ENCODE measurements around the gene FRMD4B.

Gene FRMD4B

DNA sequence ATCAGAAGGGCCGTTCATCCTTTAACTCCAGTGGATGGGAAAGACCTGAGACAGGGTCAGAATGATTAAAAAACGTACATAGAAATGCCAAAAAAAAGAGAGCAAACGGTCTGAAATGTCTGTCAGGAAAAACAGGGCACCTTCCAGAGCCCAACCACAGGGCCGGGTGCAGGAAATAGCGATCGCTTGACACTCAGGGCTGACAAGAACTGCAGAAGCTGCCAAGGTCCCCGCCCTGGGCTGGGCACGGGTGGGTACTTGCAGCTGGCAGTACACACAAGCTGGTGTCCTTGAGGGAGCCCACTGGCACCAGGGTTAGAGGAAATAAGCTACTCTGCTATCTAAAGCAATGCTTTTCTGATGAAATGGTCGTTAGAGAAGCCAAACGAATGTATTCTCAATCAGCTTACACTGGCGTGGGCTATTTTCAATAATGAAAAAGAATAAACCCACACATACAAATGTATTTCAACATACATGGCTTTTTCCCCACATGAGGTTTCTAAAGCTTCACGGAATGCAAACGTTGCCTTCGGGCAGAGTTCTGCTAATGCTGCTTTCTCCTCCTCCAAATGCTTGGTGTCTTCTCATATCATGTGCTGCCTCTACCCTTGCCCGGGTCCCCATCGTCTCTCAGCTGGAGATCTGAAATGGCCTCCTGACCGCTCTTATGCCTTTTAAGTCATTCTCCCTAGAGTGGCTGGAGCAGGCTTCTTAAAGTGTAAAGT, 15.6 kb downstream of the FRMD4B start:
- intact Hi-C loops (cut with DNase I), result no loop called here
- peak; percentile 32 to 94 (median 59) for DNase-seq

DNA sequence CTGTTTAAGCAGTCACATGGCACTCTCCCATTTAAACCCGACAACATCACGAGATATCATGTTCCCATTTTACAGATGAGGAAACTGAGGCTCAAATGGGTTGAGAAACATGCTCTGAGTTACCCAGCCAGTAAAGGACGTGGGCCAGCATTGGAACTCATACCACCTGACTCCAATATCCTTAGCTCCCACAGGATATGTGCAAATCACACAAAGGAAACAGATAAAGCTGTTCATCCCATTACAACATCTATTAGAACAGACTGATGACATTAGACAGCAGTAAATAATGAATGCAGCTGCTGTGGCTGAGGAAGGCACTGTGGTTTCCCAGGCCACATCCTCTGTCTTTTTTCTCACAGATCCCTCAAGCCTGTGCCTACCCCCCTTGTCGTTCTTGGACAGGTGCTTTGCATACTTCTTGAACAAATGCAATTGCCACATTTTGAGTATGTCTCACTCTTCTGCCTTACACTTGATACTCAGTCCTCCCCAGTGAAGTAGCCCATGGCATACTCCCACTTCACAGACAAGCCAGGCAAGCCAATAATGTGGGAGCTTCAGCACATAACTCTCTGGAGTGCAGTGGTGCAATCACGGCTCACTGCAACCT, 17.7 kb downstream of the FRMD4B start:
- intact Hi-C loops (cut with DNase I), result no loop called here
- no peak for DNase-seq

- intact Hi-C loops (cut with DNase I), result no loop called here
- no peak for DNase-seq
Observed at GRCh38 chr3:69367586-69367985, 18.3 kb downstream of the FRMD4B start.

DNA sequence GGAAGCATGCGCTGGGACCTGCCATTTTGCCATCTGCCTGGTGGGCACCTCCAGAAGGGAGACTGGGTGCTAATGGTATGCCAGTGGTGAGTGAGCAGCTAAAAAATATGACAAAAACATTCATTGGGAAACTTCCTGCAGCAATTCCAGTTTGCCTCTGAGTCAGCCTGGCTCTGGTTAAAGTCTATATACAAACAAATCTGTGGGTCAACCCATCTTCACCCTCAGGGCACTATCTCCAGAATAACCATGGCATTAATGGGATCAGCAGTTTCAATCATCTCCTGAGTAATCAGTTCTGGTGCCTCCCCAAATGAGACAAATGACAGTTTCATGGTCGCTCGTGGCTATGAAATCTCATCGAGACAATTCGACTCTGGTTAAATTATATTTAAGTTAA, 21.5 kb downstream of the FRMD4B start:
- DNase-seq, result no peak
- intact Hi-C loops (cut with DNase I), result no loop called here

GRCh38 chr3:69360690-69361089, 25.2 kb downstream of the FRMD4B start:
- intact Hi-C loops (cut with DNase I), result no loop called here
- no peak for DNase-seq

GRCh38 chr3:69359916-69360315, 26.0 kb downstream of the FRMD4B start:
- no peak for DNase-seq
- intact Hi-C loops (cut with DNase I), result no loop called here

- no peak for DNase-seq
- intact Hi-C loops (cut with DNase I), result no loop called here
Observed at GRCh38 chr3:69359339-69359893, 26.5 kb downstream of the FRMD4B start.

DNA sequence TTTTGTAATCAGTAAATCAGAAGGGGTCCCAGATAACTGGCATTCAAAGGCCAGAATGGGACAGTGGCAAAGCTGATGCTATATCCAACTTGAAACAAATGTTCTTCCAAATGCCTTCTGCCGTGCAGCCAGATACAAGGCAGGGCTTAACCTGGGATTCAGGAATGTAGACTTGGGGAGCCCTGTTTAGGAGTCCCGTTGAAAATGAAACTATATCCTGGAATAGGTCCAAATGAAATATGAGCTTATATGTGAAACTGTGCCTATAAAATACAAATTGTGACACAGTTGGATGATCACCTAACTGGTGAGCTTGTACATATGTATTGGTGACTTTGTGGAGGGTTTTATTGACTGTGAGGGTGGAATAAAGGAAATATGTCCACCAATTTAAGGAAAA, 28.7 kb downstream of the FRMD4B start:
- intact Hi-C loops (cut with DNase I), result no loop called here
- no peak for DNase-seq

DNA sequence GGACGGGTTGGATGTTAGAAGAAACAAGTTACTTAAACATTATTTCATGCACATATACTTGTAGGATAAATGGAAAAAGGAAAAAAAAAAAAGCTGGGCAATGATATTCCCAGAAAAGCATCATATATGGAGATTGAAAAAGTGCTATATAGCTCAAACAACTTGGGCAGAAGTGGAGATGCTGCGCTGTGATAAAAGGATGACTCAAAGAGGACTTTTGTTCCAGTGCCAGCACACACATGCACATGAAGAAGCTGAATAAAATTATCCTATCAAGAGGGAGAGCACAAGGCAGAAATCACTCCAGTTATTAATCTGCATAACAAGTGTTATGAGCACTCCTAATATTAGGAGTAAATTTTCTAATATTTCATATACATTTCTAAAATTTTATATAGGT, 30.9 kb downstream of the FRMD4B start:
- no peak for DNase-seq
- intact Hi-C loops (cut with DNase I), result no loop called here

DNA sequence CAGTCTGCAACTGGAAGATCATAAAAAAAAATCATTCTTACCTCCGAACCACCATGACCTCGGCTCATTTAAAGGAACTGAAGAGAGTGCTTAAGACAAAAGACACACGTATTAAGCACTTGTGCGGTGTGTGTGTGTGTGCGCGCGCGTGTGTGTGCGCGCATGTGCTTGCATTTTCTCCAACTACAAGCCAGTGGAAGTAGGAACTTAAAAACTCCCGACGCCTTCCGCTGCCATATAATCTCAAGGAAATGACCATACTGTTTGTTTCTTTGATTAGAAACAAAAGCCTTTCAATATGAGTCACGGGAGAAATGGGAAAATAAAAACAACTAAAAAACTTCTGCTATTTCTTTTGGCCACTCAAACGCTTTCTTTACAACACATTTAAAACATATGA, 32.4 kb downstream of the FRMD4B start:
- DNase-seq, result no peak
- intact Hi-C loops (cut with DNase I), result no loop called here

DNA sequence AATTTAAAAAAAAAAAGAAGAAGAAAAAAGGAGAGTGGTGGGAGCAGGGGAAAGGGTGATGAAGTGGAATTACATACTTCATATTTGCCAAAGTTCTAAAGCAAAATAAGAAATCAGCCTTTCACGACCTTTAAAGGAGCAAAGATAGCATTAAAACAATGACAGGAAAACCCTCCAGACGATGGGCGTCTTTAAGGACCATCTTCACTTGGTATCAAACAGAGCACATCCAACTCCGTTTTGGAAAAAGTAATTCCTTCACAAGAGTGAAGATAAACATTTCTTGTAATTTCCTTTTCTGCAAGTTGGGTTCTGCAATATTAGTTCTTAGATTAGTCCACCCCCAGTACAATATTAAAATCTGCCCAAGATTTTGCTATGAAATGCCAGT, 32.8 kb downstream of the FRMD4B start:
- no peak for DNase-seq
- intact Hi-C loops (cut with DNase I), result no loop called here

DNA sequence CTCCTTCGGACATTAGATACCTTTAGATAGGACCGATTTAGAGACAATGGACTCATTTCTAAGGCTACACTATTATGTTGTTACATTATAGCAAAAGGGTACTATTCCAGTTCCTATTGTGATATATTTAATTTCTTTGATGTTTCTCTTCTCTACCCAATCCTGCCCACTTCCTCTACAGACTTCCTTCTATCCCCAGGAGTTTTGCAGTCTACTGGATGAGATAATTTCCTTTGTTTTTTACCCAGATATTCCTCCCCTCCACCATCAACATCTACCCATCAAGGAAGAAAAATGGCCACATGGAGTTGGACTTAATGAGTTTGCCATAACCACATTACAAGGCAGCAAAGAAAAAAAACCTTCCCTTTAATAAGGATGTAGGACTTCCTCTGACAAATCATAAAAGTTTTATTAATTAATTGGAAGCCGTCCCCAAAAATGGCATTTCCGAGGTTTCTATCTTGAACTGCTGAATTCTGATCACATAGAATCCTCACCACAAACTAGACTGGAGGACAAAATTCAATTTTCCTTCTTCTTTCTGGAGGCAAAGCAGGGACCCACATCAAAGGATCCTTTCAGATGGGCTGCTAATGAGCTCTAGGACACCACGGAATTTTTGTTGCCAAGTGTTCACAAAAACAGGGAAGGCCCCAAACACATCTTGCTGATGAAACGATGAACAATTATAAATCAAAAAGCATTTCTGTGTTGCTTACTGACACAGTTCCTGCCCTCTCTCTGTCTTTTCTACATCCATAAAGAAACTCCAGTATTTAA, 33.4 kb downstream of the FRMD4B start:
- intact Hi-C loops (cut with DNase I), result no loop called here
- DNase-seq, result no peak

DNA sequence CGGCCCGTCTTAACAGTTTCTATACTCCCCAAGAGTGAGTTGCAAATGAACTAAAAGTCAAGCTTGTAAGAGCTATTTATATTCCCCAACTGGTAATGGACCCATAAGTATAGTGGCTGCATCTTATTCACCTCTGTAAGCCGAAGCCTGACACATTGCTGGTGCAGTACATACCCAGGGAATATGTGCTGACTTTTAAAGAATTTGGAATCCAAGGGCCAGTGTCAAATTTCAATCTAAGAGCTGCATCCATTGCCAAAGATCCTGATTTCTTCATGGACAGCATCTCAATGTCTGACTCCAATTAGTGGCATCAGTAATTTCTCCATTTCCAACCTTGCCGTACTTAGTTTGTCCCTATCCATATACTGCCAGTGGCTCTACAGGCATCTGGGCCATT, 42.0 kb downstream of the FRMD4B start:
- intact Hi-C loops (cut with DNase I), result no loop called here
- DNase-seq, result no peak

DNA sequence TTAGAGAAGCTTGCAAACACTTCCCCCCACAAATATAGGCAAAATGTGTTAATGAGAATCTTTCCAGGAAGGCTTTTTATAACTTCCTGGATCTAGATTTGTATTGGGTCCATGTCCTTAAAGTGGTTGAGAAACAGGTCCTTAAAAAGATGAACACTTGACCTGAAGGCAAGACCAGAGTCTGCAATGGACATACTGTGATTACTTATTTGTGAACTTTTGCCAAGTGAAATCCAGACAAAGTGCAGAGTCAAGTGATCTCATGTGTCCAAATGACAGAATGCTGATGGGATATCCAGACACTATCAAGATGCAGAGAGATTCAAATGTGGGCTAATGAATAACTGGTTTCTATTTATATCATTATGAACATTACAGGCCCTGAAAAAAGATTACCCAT, 43.8 kb downstream of the FRMD4B start:
- no peak for DNase-seq
- intact Hi-C loops (cut with DNase I), result no loop called here

- intact Hi-C loops (cut with DNase I), result no loop called here
- no peak for DNase-seq
Observed at GRCh38 chr3:69339760-69340159, 46.1 kb downstream of the FRMD4B start.

DNA sequence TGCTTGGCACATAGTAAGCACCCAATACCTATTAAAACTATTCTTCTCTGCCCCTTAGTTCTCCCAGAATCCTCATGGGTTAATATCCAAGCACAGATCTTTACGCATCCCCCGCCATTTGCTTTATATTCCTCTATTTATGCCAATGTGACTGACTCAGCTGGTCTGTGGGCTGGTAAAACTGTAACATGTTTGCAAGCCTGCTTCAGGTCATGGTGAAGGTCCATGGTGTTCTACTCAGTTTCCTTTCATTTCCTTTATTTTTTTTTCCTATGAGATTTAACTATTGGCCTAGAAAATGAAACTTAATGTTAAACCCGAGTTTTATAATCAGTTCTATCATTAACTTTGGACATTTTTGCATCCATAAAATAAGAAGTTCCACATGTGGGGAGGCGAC, 47.0 kb downstream of the FRMD4B start:
- intact Hi-C loops (cut with DNase I), result no loop called here

GRCh38 chr3:69332934-69333333, 53.0 kb downstream of the FRMD4B start:
- DNase-seq, result no peak
- intact Hi-C loops (cut with DNase I), result no loop called here

More for the DNA sequence above, 47.0 kb downstream of the FRMD4B start:
- DNase-seq, result no peak

DNA sequence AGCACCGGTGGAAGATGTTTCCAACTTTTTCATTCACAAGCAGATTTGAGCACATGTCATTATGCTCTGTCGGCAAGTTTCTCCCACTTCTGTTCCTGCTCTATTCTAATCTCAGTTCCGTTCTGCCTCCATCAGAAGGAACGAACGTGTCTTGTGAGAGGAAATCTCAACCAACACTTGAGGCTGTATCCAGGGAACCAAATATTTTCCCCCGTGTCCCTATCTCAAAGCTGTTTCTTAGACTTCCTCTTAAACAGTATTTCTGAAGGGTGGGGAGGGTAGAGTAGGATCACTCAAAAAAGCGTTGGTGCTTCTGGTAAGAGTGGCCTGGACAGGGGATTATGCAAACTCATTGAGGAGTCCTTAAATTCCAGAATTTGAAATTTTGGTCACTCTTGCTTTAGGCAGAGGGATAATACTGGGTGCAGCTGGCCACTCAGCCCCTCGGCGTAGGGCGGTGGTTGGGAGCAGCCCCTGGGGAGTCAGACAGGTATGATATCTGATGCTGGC, 54.9 kb downstream of the FRMD4B start:
- intact Hi-C loops (cut with DNase I), result no loop called here

DNA sequence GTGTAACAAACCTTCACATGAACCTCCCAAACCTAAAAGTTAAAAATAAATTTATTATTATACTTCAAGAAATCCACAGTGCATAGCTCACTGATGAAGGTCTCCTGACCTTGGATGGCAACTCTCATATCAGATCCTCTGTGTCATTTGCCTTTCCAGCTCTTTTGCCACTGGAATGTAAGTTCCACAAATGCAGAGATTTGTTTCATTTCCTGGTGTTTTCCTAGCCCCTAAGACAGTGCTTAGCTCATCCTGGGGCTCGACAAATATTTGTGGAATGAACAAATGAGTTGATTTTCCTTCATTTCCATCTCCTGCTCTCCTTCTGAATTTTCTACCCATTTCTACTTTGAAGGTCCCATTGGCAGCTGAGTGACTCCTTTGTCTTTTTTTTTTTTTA, 56.0 kb downstream of the FRMD4B start:
- intact Hi-C loops (cut with DNase I), result loop anchor here (10.0 kb wide), 1 partner anchor 215 kb away; no protein-coding TSS in a partner anchor
- no peak for DNase-seq

More for the DNA sequence above, 54.9 kb downstream of the FRMD4B start:
- no peak for DNase-seq

DNA sequence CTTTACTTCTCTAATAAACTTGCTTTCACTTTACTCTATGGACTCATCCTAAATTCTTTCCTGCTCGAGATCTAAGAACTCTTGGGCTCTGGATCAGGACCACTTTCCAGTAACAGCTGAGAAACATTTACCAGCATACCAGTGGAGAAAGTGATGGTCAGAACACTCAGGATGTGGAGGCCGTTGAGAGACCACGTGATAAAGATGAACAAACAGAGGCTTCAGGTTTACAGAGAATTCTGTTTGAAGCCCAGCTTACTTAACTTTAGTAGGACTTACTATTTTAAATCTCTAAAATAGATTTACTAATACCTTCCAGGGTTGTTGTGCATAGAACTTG, 57.0 kb downstream of the FRMD4B start:
- DNase-seq, result no peak
- intact Hi-C loops (cut with DNase I), result loop anchor here (10.0 kb wide), 1 partner anchor 216 kb away; no protein-coding TSS in a partner anchor

Data from posterior cingulate gyrus (tissue), 11 donors.